Measurements from ENCODE around the gene ABCG5.

Gene ABCG5

GRCh38 chr2:43841949-43842865 is 3.6 kb upstream of the ABCG5 start:
- DNase-seq = no peak

GRCh38 chr2:43840965-43841364 is 2.3 kb upstream of the ABCG5 start:
- no peak for DNase-seq

GRCh38 chr2:43839776-43840564 is 1.3 kb upstream of the ABCG5 start:
- DNase-seq = no peak

GRCh38 chr2:43837831-43838559 is 644 bp downstream of the ABCG5 start:
- no peak for DNase-seq

- DNase-seq = no peak
Observed at GRCh38 chr2:43837033-43837432, 1.6 kb downstream of the ABCG5 start.

GRCh38 chr2:43832457-43832856 is 6.2 kb downstream of the ABCG5 start:
- no peak for DNase-seq

- no peak for DNase-seq
Observed at GRCh38 chr2:43831543-43832294, 6.9 kb downstream of the ABCG5 start.

- no peak for DNase-seq
Observed at GRCh38 chr2:43826305-43827250, 12.1 kb downstream of the ABCG5 start.

- no peak for DNase-seq
Observed at GRCh38 chr2:43825841-43826240, 12.8 kb downstream of the ABCG5 start.

- DNase-seq = no peak
Observed at GRCh38 chr2:43824951-43825493, 13.6 kb downstream of the ABCG5 start.

- no peak for DNase-seq
Observed at GRCh38 chr2:43824512-43824911, 14.1 kb downstream of the ABCG5 start.

- no peak for DNase-seq
Observed at GRCh38 chr2:43823751-43824150, 14.9 kb downstream of the ABCG5 start.

GRCh38 chr2:43822839-43823238 is 15.8 kb downstream of the ABCG5 start:
- DNase-seq = no peak

- no peak for DNase-seq
Observed at GRCh38 chr2:43819491-43820163, 19.0 kb downstream of the ABCG5 start.

- peak; percentile 68 to 75 for DNase-seq
Observed at GRCh38 chr2:43818761-43819160, 19.9 kb downstream of the ABCG5 start.

GRCh38 chr2:43814711-43815110 is 23.9 kb downstream of the ABCG5 start:
- no peak for DNase-seq

GRCh38 chr2:43812947-43813346 is 25.7 kb downstream of the ABCG5 start:
- DNase-seq = no peak

GRCh38 chr2:43812006-43812405 is 26.6 kb downstream of the ABCG5 start:
- DNase-seq = no peak

- no peak for DNase-seq
Observed at GRCh38 chr2:43810888-43811287, 27.8 kb downstream of the ABCG5 start.

GRCh38 chr2:43810452-43810851 is 28.2 kb downstream of the ABCG5 start:
- no peak for DNase-seq

GRCh38 chr2:43806719-43807031 is 32.0 kb downstream of the ABCG5 start:
- DNase-seq = no peak

Measured in Kasumi-1 (cell line).